HFFc6 (cell line): Measurements from ENCODE around the gene KLRD1. TPM values are rescaled to one million over a fixed set of nuclear protein-coding genes. Genes with fewer than 3 reads are reported as not detected.

ENCODE experiments used
- DNase-seq: peaks from one replicate; pipeline ENCODE4 v3.0.0-alpha.2; 2018
- H3K27ac Mint-ChIP-seq: 2 replicates; pipeline ENCODE4 v1.8.0; 2020; ENCODE audit warnings: mild to moderate bottlenecking, mixed read lengths
- H3K27me3 Mint-ChIP-seq: 2 replicates; pipeline ENCODE4 v1.8.0; 2021; ENCODE audit warnings: mild to moderate bottlenecking, moderate library complexity, mixed read lengths; ENCODE audit not compliant: insufficient read depth
- H3K36me3 Mint-ChIP-seq: 2 replicates; pipeline ENCODE4 v1.8.0; 2021; ENCODE audit warnings: low read depth, mixed read lengths
- H3K4me1 Mint-ChIP-seq: 2 replicates; pipeline ENCODE4 v1.8.0; 2020; ENCODE audit warnings: low read depth, mixed read lengths
- H3K4me3 Mint-ChIP-seq: 2 replicates; pipeline ENCODE4 v1.8.0; 2020; ENCODE audit warnings: mild to moderate bottlenecking, moderate library complexity, mixed read lengths
- H3K9me3 Mint-ChIP-seq: 2 replicates; pipeline ENCODE4 v1.8.0; 2020; ENCODE audit warnings: mild to moderate bottlenecking, mixed read lengths
- CTCF ChIP-seq: fragments of 200-600 bp; sonication (generic); IDR thresholded peaks from 2 replicates; pipeline ENCODE4 v1.5.0; 2021; ENCODE audit warnings: antibody characterized with exemption, mild to moderate bottlenecking
- total RNA-seq, 6 experiments: library from RNA; stranded (reverse); fragmentation: NEBNext Ultra II Directional; extraction: Animal tissue kit (Norgen Biotek cat#: 25700); gene quantifications; 2 replicates in 1 of 6; 3 replicates in 5 of 6; pipeline ENCODE4 v1.2.3, GENCODE V29; 2021

Gene KLRD1
- total RNA-seq, 6 experiments from 2014 or later: 0.14 to 0.78 (median 0.28) TPM

- Mint-ChIP-seq H3K9me3 (no peaks in the 10 kb centered on the region), H3K4me3 (no peak overlapping the region), H3K36me3 (no peaks in the 10 kb centered on the region), H3K4me1 (no peaks in the 10 kb centered on the region), H3K27ac (no peak overlapping the region), H3K27me3 (peaks cover 8% of the 10 kb centered on the region)
- no peak for DNase-seq
- TF ChIP-seq CTCF: no peak
Observed at GRCh38 chr12:10291030-10291429, 16.6 kb upstream of the KLRD1 start.

- no peak for TF ChIP-seq CTCF
- Mint-ChIP-seq H3K4me3 (no peak overlapping the region), H3K36me3 (no peaks in the 10 kb centered on the region), H3K27ac (no peak overlapping the region), H3K27me3 (peaks cover 8% of the 10 kb centered on the region), H3K4me1 (no peaks in the 10 kb centered on the region), H3K9me3 (no peaks in the 10 kb centered on the region)
- DNase-seq: no peak
Observed at GRCh38 chr12:10293151-10293550, 14.5 kb upstream of the KLRD1 start.

GRCh38 chr12:10293570-10294227, 14.0 kb upstream of the KLRD1 start:
- H3K36me3 Mint-ChIP-seq: no peaks in the 10 kb centered on the region

GRCh38 chr12:10301103-10301502, 6.6 kb upstream of the KLRD1 start:
- no peak for TF ChIP-seq CTCF
- H3K4me1 Mint-ChIP-seq: peaks cover 9% of the 10 kb centered on the region
- H3K27ac Mint-ChIP-seq: no peak overlapping the region
- H3K4me3 Mint-ChIP-seq: no peak overlapping the region
- peaks cover 19% of the 10 kb centered on the region for H3K27me3 Mint-ChIP-seq
- H3K36me3 Mint-ChIP-seq: no peaks in the 10 kb centered on the region
- H3K9me3 Mint-ChIP-seq: no peaks in the 10 kb centered on the region; the same call in 1 of the 2 replicates
- DNase-seq: no peak

More at GRCh38 chr12:10293570-10294227, 14.0 kb upstream of the KLRD1 start:
- Mint-ChIP-seq H3K4me1 (no peaks in the 10 kb centered on the region), H3K4me3 (no peak overlapping the region), H3K9me3 (no peaks in the 10 kb centered on the region), H3K27ac (no peak overlapping the region), H3K27me3 (peaks cover 10% of the 10 kb centered on the region)
- no peak for DNase-seq
- TF ChIP-seq CTCF: no peak

GRCh38 chr12:10304161-10304574, 3.5 kb upstream of the KLRD1 start:
- Mint-ChIP-seq H3K4me3 (no peak overlapping the region), H3K9me3 (no peaks in the 10 kb centered on the region; the same call in 1 of the 2 replicates), H3K4me1 (peaks cover 9% of the 10 kb centered on the region), H3K36me3 (no peaks in the 10 kb centered on the region), H3K27ac (no peak overlapping the region), H3K27me3 (peaks cover 21% of the 10 kb centered on the region)
- TF ChIP-seq CTCF: no peak
- peak; percentile 80 for DNase-seq
